Suppressor macrophage treated with lipopolysaccharide for 4 hours (primary cell): ENCODE results near the gene BPIFB1.

Source experiments
- DNase-seq: peaks from one replicate; pipeline ENCODE4 v3.0.0-alpha.2; 2020

BPIFB1 gene

DNA sequence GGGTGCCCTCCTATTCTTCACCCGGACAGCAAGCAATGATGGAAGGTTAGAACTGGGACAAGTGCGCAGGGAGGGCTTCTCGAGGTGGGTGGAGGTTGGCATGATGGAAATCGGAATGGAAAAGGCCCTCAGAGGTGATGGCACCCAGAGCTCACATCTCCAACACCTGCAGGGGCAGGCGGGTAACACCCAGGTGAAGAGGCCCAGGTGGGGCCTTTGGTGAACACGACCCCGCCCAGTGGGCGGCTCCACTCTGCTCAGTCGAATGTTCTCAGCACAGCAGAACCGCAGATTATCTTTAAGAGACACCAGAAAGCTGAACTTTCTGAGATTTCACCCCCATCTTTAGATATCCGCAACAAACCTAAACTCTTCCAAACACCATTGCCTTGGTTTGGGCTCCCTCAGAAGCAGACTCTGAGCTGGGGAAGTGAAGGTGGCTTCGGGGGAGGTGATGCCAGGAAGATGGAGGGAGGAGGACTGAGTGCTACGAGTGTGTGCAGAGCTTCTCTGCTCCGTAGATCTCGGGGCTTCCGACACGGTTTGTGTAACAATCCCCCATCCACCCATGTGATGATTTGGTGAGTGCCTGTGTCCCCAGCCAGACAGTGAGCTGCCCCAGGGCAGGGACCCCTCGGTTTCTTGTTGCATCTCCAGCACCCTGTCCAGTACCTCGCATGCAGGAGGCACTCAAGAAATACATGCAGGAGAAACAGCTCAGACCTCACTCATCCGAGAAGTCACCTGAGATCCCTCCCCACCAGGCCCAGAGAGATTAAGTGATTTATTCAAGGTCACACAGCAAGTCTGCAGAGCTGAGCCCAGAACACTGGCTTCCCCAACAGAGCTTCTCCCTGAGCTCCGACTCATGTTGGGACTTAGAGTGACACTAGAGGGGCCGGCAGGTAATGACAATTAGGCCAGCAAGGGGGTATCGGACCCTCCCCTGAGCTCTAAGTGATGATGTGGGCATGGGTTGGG is 45.4 kb downstream of the BPIFB1 start:
- DNase-seq, result no peak

GRCh38 chr20:33332905-33333456 is 50.0 kb downstream of the BPIFB1 start:
- no peak for DNase-seq

DNA sequence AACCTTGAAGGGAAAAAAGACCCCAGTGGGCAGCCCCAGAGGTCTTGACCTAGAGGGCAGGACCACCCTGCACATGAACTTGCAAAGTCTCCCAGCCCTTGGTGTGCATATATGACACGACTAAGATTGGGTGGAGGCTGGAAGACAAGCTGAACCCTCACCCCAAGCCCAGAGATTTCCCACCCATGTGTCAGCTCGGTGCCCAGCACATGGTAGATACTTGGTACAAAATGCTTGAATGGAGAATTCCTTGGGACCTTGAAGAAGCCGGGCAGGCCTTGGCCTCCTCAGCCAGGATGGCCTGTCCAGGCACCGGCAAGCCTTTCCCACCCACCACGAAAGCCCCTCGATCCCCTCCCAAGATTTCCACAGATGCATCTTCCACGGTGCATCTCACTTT is 50.6 kb downstream of the BPIFB1 start:
- DNase-seq, result no peak

GRCh38 chr20:33334111-33334510 is 51.1 kb downstream of the BPIFB1 start:
- DNase-seq, result no peak

DNA sequence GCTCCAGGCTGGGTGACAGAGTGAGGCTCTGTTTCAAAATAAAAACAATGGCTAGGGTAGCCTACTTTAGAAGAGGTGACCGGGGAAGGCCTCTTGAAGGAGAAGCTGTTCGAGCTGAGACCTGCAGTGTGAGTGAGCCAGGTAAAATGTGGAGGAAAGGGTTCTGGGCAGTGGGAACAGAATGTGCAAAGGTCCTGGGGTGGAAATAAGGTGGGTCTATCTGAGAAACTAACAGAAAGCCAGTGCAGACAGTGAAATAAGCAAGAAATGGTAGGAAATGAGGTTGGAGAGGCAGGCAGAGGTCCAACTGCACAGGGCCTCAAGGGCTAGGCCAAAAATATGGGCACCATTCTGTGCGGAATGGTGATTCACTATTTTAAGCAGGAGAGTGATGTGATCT is 53.4 kb downstream of the BPIFB1 start:
- no peak for DNase-seq

GRCh38 chr20:33337119-33337518 is 54.1 kb downstream of the BPIFB1 start:
- no peak for DNase-seq

- DNase-seq, result no peak
These were observed 54.6 kb downstream of the BPIFB1 start for GRCh38 chr20:33337531-33338165.

GRCh38 chr20:33338467-33339258 is 55.6 kb downstream of the BPIFB1 start:
- DNase-seq, result no peak

- no peak for DNase-seq
These were observed 56.6 kb downstream of the BPIFB1 start for GRCh38 chr20:33339515-33340058.

GRCh38 chr20:33343521-33343920 is 60.5 kb downstream of the BPIFB1 start:
- no peak for DNase-seq

- DNase-seq, result no peak
These were observed 62.3 kb downstream of the BPIFB1 start for GRCh38 chr20:33345342-33345741.

DNA sequence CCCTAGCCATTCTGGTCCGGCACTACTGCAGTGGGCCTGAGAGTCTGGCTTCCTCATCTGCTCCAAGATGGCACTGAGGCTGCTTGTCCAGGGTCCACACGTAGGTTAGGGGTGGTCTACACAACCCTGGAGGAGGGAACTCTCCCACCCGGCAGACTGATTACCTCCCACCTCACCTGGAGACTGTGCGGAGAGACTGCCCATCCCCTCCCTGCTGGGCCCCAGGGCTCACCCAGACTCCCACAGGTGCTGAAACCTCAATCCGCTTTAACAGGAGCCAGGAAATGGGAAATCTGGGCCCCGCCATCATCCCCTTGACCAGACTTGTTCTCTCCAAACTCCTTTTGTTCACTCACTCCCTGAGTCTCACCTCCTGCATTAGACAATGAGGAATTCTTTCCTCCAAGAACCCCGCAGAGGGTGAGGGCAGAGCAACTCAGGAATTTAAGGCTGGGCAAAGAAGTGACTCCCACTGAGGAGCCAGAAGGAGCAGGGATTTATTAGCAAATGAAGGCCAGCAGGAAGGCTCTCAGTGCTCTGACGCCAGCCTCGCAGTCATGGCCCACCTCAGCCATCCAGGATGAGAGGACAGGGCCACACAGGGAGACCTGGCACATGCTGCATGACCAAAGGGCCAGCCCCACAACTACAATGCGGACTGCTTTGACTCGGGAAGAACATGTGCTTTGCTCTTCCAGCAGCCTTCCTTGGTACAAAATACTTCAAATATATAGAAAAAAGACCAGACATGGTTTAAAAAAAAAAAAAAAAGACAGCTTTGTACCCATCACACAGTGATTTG is 65.3 kb downstream of the BPIFB1 start:
- no peak for DNase-seq

- DNase-seq, result no peak
These were observed 66.5 kb downstream of the BPIFB1 start for GRCh38 chr20:33349493-33349892.

DNA sequence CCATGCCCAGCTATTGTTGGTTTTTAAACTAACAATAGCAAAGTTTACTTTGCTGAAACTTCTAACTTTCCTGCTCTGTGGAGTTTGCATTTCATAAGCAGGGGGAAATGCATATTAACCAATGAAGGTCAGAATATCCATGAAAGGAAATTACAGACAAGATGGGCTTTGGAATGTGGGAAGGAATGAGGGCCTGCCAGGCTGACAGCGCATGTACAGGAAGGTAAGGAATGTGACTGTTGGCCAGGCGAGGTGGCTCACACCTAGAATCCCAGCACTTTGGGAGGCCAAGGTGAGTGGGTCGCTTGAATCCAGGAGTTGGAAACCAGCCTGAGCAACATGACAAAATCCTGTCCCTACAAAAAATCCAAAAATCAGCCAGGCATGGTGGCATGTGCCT is 68.7 kb downstream of the BPIFB1 start:
- no peak for DNase-seq

GRCh38 chr20:33352258-33353012 is 69.4 kb downstream of the BPIFB1 start:
- no peak for DNase-seq

DNA sequence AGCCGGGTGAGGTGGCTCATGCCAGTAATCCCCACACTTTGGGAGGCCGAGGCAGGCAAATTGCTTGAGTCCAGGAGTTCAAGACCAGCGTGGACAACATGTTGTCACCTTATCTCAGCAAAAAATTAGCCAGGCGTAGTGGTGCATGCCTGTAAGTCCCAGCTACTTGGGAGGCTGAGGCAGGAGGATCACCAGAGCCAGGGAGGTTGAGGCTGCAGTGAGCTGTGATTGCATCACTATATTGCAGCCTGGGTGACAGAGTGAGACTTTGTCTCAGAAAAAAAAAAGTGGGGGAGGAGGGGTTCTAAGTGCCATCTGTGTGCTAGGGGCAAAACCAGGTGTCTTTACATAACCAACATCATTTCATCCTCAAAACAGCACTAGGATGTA is 70.0 kb downstream of the BPIFB1 start:
- no peak for DNase-seq
